GM19324 (cell line): Measurements from ENCODE around the gene C21orf58.

Experiments
- ATAC-seq: cut with Tn5 transposase; IDR thresholded peaks from one replicate; pipeline ENCODE4 v1.9.1; 2021; ENCODE audit warnings: mild to moderate bottlenecking, moderate library complexity; ENCODE audit not compliant: unreplicated experiment, low FRiP score

C21orf58 gene

GRCh38 chr21:46297338-46298271, 26.1 kb downstream of the C21orf58 start:
- ATAC-seq: no peak

GRCh38 chr21:46295996-46296752, 27.5 kb downstream of the C21orf58 start:
- ATAC-seq: no peak

- ATAC-seq: no peak
Observed at GRCh38 chr21:46295177-46295770, 28.4 kb downstream of the C21orf58 start.

GRCh38 chr21:46294647-46295176, 29.0 kb downstream of the C21orf58 start:
- no peak for ATAC-seq

GRCh38 chr21:46291561-46291960, 32.1 kb downstream of the C21orf58 start:
- no peak for ATAC-seq

GRCh38 chr21:46289655-46290179, 34.0 kb downstream of the C21orf58 start:
- ATAC-seq: no peak

GRCh38 chr21:46287541-46287940, 36.1 kb downstream of the C21orf58 start:
- ATAC-seq: no peak

- no peak for ATAC-seq
Observed at GRCh38 chr21:46286648-46287002, 37.0 kb downstream of the C21orf58 start.

- peak; percentile 90 for ATAC-seq
Observed at GRCh38 chr21:46285761-46286647, 37.7 kb downstream of the C21orf58 start, which contains the start of gene YBEY. YBEY (plus strand) TSS chr21:46286342; CDS start chr21:46286914, 572 bp downstream.

GRCh38 chr21:46285206-46285661, 38.4 kb downstream of the C21orf58 start, which contains the start of gene MCM3AP:
MCM3AP (minus strand) TSS chr21:46285611; CDS start chr21:46285286, 325 bp downstream.
- no peak for ATAC-seq

GRCh38 chr21:46284733-46285132, 38.9 kb downstream of the C21orf58 start:
- no peak for ATAC-seq

- ATAC-seq: no peak
Observed at GRCh38 chr21:46284077-46284644, 39.5 kb downstream of the C21orf58 start.

GRCh38 chr21:46274797-46275390, 48.8 kb downstream of the C21orf58 start:
- no peak for ATAC-seq

GRCh38 chr21:46273341-46273740, 50.3 kb downstream of the C21orf58 start:
- no peak for ATAC-seq

- no peak for ATAC-seq
Observed at GRCh38 chr21:46269466-46269865, 54.2 kb downstream of the C21orf58 start.

GRCh38 chr21:46268371-46268770, 55.3 kb downstream of the C21orf58 start:
- no peak for ATAC-seq

GRCh38 chr21:46266946-46267345, 56.7 kb downstream of the C21orf58 start:
- no peak for ATAC-seq

GRCh38 chr21:46265736-46266525, 57.7 kb downstream of the C21orf58 start:
- ATAC-seq: no peak
